K562 (cell line): ENCODE data around the gene GNAL. TPM values are rescaled to one million over a fixed set of nuclear protein-coding genes. Genes with fewer than 3 reads are reported as not detected.

Source experiments
- ATAC-seq: fragments of 200-7000 bp; cut with Tn5 transposase; 3 replicates; pipeline ENCODE4 v1.9.1; 2020; ENCODE audit warnings: moderate library complexity
- BruUV-seq: library from RNA; stranded (reverse); fragments of 400-500 nt; replicated peaks from 2 replicates; lab custom pipeline; 2021; lab: Mats Ljungman, UMichigan
- CTCF ChIA-PET: fragments of 300-600 bp; formaldehyde crosslinking; extraction: SDS; loops from one replicate; lab custom pipeline; 2021; ENCODE audit warnings: low intra/inter-chr PET ratio; lab: Yijun Ruan, JAX
- POLR2A ChIA-PET: fragments of 300-600, 350-650 bp; sonication (Branson Sonifier 250); formaldehyde crosslinking; extraction: SDS; loops from one replicate; lab custom pipeline; 2021; ENCODE audit warnings: antibody characterized with exemption, inconsistent platforms; lab: Yijun Ruan, JAX
- DNase-seq, 4 experiments: peaks; one replicate each; pipeline versions ENCODE4 v3.0.0 to v3.0.0-alpha.2; 2011 to 2018; ENCODE audit warnings: low spot score in 3 of 4, mixed read lengths in 3 of 4; ENCODE audit errors: extremely low read depth in 1 of 4
- FAIRE-seq: peaks from 2 replicates; lab custom pipeline; 2011; peaks lifted over from hg19 to GRCh38; lab: Jason Lieb, UNC
- H2AFZ ChIP-seq: 2 replicates; pipeline ENCODE4 v1.6.0; 2011; ENCODE audit warnings: low read depth, low read length, control low read depth, inconsistent platforms
- H3K27ac ChIP-seq: fragments of 200-600 bp; 3 replicates; pipeline ENCODE4 v1.8.0; 2011; ENCODE audit warnings: low read depth, mild to moderate bottlenecking, control low read depth, inconsistent platforms, low read length, moderate library complexity, mixed read lengths; ENCODE audit errors: extremely low read depth
- H3K27me3 ChIP-seq, 2 experiments: fragments of 300-600 bp in 1 of 2; 2 replicates in 1 of 2; 3 replicates in 1 of 2; pipeline versions ENCODE4 v1.6.0 to v1.8.0; 2011; ENCODE audit warnings: inconsistent platforms in 2 of 2, low read length in 2 of 2, mild to moderate bottlenecking in 1 of 2, mixed read lengths in 1 of 2, moderate library complexity in 1 of 2; ENCODE audit not compliant: control insufficient read depth in 2 of 2, insufficient read depth in 2 of 2
- H3K36me3 ChIP-seq: fragments of 300-600 bp; 3 replicates; pipeline ENCODE4 v1.8.0; 2011; ENCODE audit warnings: mild to moderate bottlenecking, low read length, inconsistent platforms; ENCODE audit not compliant: control insufficient read depth, insufficient read depth
- H3K4me1 ChIP-seq, 2 experiments: fragments of 200-600 bp in 1 of 2; replicated peaks in 1 of 2; 2 replicates in 1 of 2; 3 replicates in 1 of 2; pipeline versions ENCODE4 v1.5.1 to v1.8.0; 2011; ENCODE audit warnings: inconsistent platforms in 2 of 2, low read length in 2 of 2, mild to moderate bottlenecking in 1 of 2, mixed read lengths in 1 of 2, moderate library complexity in 1 of 2; ENCODE audit not compliant: control insufficient read depth in 2 of 2, insufficient read depth in 2 of 2
- H3K4me2 ChIP-seq: 2 replicates; pipeline ENCODE4 v1.6.1; 2011; ENCODE audit warnings: low read length, control low read depth, inconsistent platforms, mixed read lengths; ENCODE audit not compliant: insufficient read depth
- H3K4me3 ChIP-seq: fragments of 200-600 bp; sonication (generic), shearing (Covaris generic); 2 replicates; pipeline ENCODE4 v1.5.1; 2016; ENCODE audit warnings: control low read depth, inconsistent platforms
- H3K79me2 ChIP-seq: fragments of 200-600 bp; 3 replicates; pipeline ENCODE4 v1.8.0; 2011; ENCODE audit warnings: low read length, inconsistent platforms; ENCODE audit not compliant: control insufficient read depth, insufficient read depth
- H3K9ac ChIP-seq, 2 experiments: 2 replicates each; pipeline versions ENCODE4 v1.6.0 to v1.6.1; 2011; ENCODE audit warnings: low read depth in 2 of 2, low read length in 2 of 2, control low read depth in 1 of 2, inconsistent platforms in 1 of 2, mild to moderate bottlenecking in 1 of 2, mixed read lengths in 1 of 2; ENCODE audit not compliant: insufficient read depth in 1 of 2
- H3K9me1 ChIP-seq: one replicate; pipeline ENCODE4 v1.6.0; 2011; ENCODE audit warnings: inconsistent platforms, mild to moderate bottlenecking, low read length, moderate library complexity; ENCODE audit not compliant: control insufficient read depth, insufficient read depth
- H3K9me3 ChIP-seq: replicated peaks from 2 replicates; pipeline ENCODE4 v1.5.1; 2011; ENCODE audit warnings: low read depth, low read length, inconsistent platforms; ENCODE audit not compliant: control insufficient read depth, insufficient read depth
- H4K20me1 ChIP-seq: replicated peaks from 2 replicates; pipeline ENCODE4 v1.6.1; 2011; ENCODE audit warnings: low read length, inconsistent platforms, mixed read lengths; ENCODE audit not compliant: control insufficient read depth, insufficient read depth
- ELF4 ChIP-seq: fragments of 450-650 bp; formaldehyde crosslinking; IDR thresholded peaks from 2 replicates; pipeline ENCODE4 v1.4.0; 2022; ENCODE audit warnings: missing genetic modification characterization
- HCFC1 ChIP-seq: IDR thresholded peaks from 2 replicates; pipeline ENCODE4 v1.6.1; 2012; ENCODE audit warnings: low read depth, low read length, improper control_type of control experiment
- JUND ChIP-seq, 2 experiments: IDR thresholded peaks; 2 replicates in 1 of 2; 3 replicates in 1 of 2; pipeline ENCODE4 v1.6.1; 2011; ENCODE audit warnings: borderline replicate concordance in 2 of 2, low read depth in 2 of 2, low read length in 2 of 2, improper control_type of control experiment in 1 of 2, missing biosample characterization in 1 of 2, missing genetic modification characterization in 1 of 2, missing genetic modification reagents in 1 of 2
- MCM3 ChIP-seq: fragments of 450-650 bp; IDR thresholded peaks from 2 replicates; pipeline ENCODE4 v1.6.1; 2016
- POLR2B ChIP-seq: fragments of 450-650 bp; IDR thresholded peaks from 2 replicates; pipeline ENCODE4 v1.6.1; 2018; ENCODE audit warnings: low read depth; ENCODE audit not compliant: partially characterized antibody
- RUNX1 ChIP-seq: sonication (generic); IDR thresholded peaks from 2 replicates; pipeline ENCODE4 v1.6.1; 2016; ENCODE audit warnings: antibody characterized with exemption, low read depth
- ZBTB8A ChIP-seq: fragments of 450-650 bp; IDR thresholded peaks from 2 replicates; pipeline ENCODE4 v1.6.1; 2018; ENCODE audit warnings: mild to moderate bottlenecking, moderate library complexity; ENCODE audit not compliant: partially characterized antibody
- ZNF140 ChIP-seq: fragments of 250-450 bp; sonication (Bioruptor Pico); IDR thresholded peaks from 2 replicates; pipeline ENCODE4 v1.8.0; 2021; ENCODE audit warnings: moderate library complexity, mild to moderate bottlenecking, inconsistent platforms
- ZNF3 ChIP-seq: fragments of 250-450 bp; sonication (Bioruptor Pico); IDR thresholded peaks from 2 replicates; pipeline ENCODE4 v1.5.0; 2021; ENCODE audit warnings: mild to moderate bottlenecking, moderate library complexity
- ZNF766 ChIP-seq: fragments of 200-800 bp; sonication (Bioruptor generic); conservative IDR thresholded peaks from 2 replicates; pipeline ENCODE4 v1.6.1; 2016; ENCODE audit warnings: missing genetic modification characterization, missing compliant biosample characterization
- WGBS: fragments of 100-300 bp; shearing (Covaris generic); methylation state at CpG from one replicate; pipeline ENCODE4 v1.1.6; 2016; ENCODE audit warnings: low coverage, mixed read lengths; ENCODE audit not compliant: insufficient coverage; ENCODE audit errors: missing lambda C conversion rate; 5-methylcytosine and 5-hydroxymethylcytosine counted together
- in situ Hi-C: fragments of 300-500 bp; cut with MboI; formaldehyde crosslinking; loops from 4 replicates; pipeline ENCODE4 v1.15.0; 2018; ENCODE audit warnings: inconsistent platforms, mixed read lengths
- intact Hi-C: fragments of 100-400 bp; cut with micrococcal nuclease; formaldehyde crosslinking; loops from 2 replicates; pipeline ENCODE4 v1.14.2; 2022
- polyA plus RNA-seq, 8 experiments: library from polyadenylated mRNA; depleted of rRNA in 4 of 8; stranded (reverse) in 5 of 8; unstranded in 3 of 8; fragments of >200 nt; fragmentation: Nextera tagmentation in 2 of 8; fragmentation: Illumina TruSeq in 1 of 8; extraction: Ambion mirVana in 2 of 8; extraction: Trizol in 1 of 8; gene quantifications; 2 replicates each; pipeline versions ENCODE4 v1.2.1 to v1.2.3, GENCODE V29; 2011 to 2014; ENCODE audit warnings: inconsistent platforms in 1 of 8, missing spikeins in 1 of 8
- total RNA-seq, 7 experiments: library from RNA; depleted of rRNA in 6 of 7; stranded (reverse); fragments of >200 nt in 6 of 7; fragmentation: Illumina TruSeq in 2 of 7; extraction: Trizol in 2 of 7; gene quantifications; 2 replicates each; pipeline versions ENCODE4 v1.2.1 to v1.2.3, GENCODE V29; 2011 to 2021; ENCODE audit warnings: low replicate concordance in 1 of 7
- TF ChIP-seq, protein P1 (sequence below): fragments of 450-650 bp; IDR thresholded peaks from 2 replicates; pipeline ENCODE4 v1.6.1; 2017; ENCODE audit warnings: antibody characterized with exemption
- TF ChIP-seq, protein P2 (sequence below), 2 experiments: IDR thresholded peaks; 2 replicates each; pipeline ENCODE4 v1.6.1; 2011; ENCODE audit warnings: borderline replicate concordance in 1 of 2, control low read depth in 1 of 2, low read depth in 1 of 2, low read length in 1 of 2, mild to moderate bottlenecking in 1 of 2, mixed read lengths in 1 of 2, moderate library complexity in 1 of 2; ENCODE audit not compliant: insufficient read depth in 1 of 2, insufficient read length in 1 of 2, poor library complexity in 1 of 2, severe bottlenecking in 1 of 2; ENCODE audit errors: extremely low read depth in 1 of 2
- TF ChIP-seq, protein P3 (sequence below): sonication (generic); formaldehyde crosslinking; IDR thresholded peaks from 2 replicates; pipeline ENCODE4 v1.8.0; 2022; ENCODE audit warnings: mild to moderate bottlenecking, missing genetic modification reagents, borderline replicate concordance
- TF ChIP-seq, protein P4 (sequence below): fragments of 250-450 bp; sonication (Bioruptor Pico); IDR thresholded peaks from 2 replicates; pipeline ENCODE4 v1.5.0; 2021

GNAL gene
- total and polyA plus RNA-seq, 9 of the 15 experiments (the other 6 are each of a cell fraction or from before 2014, with no cell fraction given): under 0.01 to 0.10 (median 0.01) TPM; not detected in 5

DNA sequence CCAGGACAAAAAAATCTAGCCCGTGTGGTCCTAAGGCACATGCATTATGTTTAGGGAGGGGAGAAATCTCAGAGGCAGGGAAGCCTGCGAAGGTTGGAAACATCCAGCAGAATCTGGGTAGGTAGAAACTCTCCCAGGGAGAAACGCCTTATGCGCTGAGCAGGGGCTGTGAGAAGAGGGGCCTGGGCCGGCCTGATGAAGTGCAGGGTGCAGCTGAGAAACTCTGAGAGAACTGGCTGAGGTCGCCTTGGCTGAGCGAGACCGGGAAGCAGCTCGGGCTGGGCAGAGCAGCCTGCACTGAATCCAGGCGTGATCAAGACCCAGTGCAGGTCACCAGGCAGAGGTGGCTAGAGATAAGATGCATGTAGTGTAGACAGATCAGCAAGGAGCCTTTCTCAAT, 177.3 kb downstream of the GNAL start:
- ATAC-seq (peak; percentile 59), DNase-seq (no peak), FAIRE-seq (no peak)
- H3K4me2 ChIP-seq: no peak overlapping the region
- no peaks in the 10 kb centered on the region for H3K9me3 ChIP-seq
- in situ Hi-C loops: no loop called here
- BruUV-seq: no TSS peak
- POLR2A ChIA-PET: interaction anchor here (1.2 to 1.4 kb wide), 2 partner anchors 12 to 14 kb away, joined by 3 read pairs; no protein-coding TSS in a partner anchor
- H3K36me3 ChIP-seq: no peaks in the 10 kb centered on the region
- intact Hi-C loops: no loop called here
- no peaks in the 10 kb centered on the region for H3K79me2 ChIP-seq
- CTCF ChIA-PET: no interaction called here
- peak overlapping the region in 1 of 2 experiments; percentile 0; a peak in 1 of 4 replicates for H3K9ac ChIP-seq
- H3K9me1 ChIP-seq: no peaks in the 10 kb centered on the region
- H3K4me1 ChIP-seq: peaks cover 0 to 10% of the 10 kb centered on the region in 2 experiments; a peak in 3 of 5 replicates
- H3K4me3 ChIP-seq: no peak overlapping the region
- no peaks in the 10 kb centered on the region for H4K20me1 ChIP-seq
- H3K27me3 ChIP-seq: peaks cover 2 to 4% of the 10 kb centered on the region in 2 experiments; a peak in 2 of 5 replicates
- WGBS: 12% methylated on average over 9 of the region's 10 CpGs
- H2AFZ ChIP-seq: no peak overlapping the region
- H3K27ac ChIP-seq: no peak overlapping the region
- TF ChIP-seq ELF4 (CRISPR knock-in tag) (no peak), POLR2B (no peak), RUNX1 (no peak), ZBTB8A (no peak), ZNF766 (no peak), MCM3 (no peak), JUND (IDR thresholded peaks at IDR 0.05; ENCODE audit: borderline replicate concordance, low read depth, low read length) (no peak), JUND (tag; IDR thresholded peaks at IDR 0.05; ENCODE audit: borderline replicate concordance, low read depth, low read length) (no peak), HCFC1 (no peak), ZNF140 (CRISPR knock-in tag) (no peak), ZNF3 (CRISPR knock-in tag) (no peak)
- TF ChIP-seq, protein P1, sequence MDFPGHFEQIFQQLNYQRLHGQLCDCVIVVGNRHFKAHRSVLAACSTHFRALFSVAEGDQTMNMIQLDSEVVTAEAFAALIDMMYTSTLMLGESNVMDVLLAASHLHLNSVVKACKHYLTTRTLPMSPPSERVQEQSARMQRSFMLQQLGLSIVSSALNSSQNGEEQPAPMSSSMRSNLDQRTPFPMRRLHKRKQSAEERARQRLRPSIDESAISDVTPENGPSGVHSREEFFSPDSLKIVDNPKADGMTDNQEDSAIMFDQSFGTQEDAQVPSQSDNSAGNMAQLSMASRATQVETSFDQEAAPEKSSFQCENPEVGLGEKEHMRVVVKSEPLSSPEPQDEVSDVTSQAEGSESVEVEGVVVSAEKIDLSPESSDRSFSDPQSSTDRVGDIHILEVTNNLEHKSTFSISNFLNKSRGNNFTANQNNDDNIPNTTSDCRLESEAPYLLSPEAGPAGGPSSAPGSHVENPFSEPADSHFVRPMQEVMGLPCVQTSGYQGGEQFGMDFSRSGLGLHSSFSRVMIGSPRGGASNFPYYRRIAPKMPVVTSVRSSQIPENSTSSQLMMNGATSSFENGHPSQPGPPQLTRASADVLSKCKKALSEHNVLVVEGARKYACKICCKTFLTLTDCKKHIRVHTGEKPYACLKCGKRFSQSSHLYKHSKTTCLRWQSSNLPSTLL: no peak
- TF ChIP-seq, protein P2, sequence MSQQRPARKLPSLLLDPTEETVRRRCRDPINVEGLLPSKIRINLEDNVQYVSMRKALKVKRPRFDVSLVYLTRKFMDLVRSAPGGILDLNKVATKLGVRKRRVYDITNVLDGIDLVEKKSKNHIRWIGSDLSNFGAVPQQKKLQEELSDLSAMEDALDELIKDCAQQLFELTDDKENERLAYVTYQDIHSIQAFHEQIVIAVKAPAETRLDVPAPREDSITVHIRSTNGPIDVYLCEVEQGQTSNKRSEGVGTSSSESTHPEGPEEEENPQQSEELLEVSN (IDR thresholded peaks at IDR 0.05; ENCODE audit: borderline replicate concordance in 1 of 2, extremely low read depth in 1 of 2, insufficient read depth in 1 of 2, insufficient read length in 1 of 2, low read depth in 1 of 2, low read length in 1 of 2, poor library complexity in 1 of 2, severe bottlenecking in 1 of 2): no peak
- TF ChIP-seq, protein P3, sequence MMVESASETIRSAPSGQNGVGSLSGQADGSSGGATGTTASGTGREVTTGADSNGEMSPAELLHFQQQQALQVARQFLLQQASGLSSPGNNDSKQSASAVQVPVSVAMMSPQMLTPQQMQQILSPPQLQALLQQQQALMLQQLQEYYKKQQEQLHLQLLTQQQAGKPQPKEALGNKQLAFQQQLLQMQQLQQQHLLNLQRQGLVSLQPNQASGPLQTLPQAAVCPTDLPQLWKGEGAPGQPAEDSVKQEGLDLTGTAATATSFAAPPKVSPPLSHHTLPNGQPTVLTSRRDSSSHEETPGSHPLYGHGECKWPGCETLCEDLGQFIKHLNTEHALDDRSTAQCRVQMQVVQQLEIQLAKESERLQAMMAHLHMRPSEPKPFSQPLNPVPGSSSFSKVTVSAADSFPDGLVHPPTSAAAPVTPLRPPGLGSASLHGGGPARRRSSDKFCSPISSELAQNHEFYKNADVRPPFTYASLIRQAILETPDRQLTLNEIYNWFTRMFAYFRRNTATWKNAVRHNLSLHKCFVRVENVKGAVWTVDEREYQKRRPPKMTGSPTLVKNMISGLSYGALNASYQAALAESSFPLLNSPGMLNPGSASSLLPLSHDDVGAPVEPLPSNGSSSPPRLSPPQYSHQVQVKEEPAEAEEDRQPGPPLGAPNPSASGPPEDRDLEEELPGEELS (CRISPR knock-in tag): no peak
- TF ChIP-seq, protein P4, sequence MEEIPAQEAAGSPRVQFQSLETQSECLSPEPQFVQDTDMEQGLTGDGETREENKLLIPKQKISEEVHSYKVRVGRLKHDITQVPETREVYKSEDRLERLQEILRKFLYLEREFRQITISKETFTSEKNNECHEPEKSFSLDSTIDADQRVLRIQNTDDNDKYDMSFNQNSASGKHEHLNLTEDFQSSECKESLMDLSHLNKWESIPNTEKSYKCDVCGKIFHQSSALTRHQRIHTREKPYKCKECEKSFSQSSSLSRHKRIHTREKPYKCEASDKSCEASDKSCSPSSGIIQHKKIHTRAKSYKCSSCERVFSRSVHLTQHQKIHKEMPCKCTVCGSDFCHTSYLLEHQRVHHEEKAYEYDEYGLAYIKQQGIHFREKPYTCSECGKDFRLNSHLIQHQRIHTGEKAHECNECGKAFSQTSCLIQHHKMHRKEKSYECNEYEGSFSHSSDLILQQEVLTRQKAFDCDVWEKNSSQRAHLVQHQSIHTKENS: no peak
